OCI-LY1 (cell line): ENCODE data around the gene LECT2.

ENCODE experiments used
- CTCF ChIP-seq: fragments of 200-600 bp; sonication (generic), shearing (Covaris generic); IDR thresholded peaks from 2 replicates; pipeline ENCODE4 v1.5.1; 2017; ENCODE audit warnings: mild to moderate bottlenecking, antibody characterized with exemption, low read length, moderate library complexity, mixed read lengths
- EZH2 ChIP-seq: fragments of 200-600 bp; sonication (generic), shearing (Covaris generic); IDR thresholded peaks from 2 replicates; pipeline ENCODE4 v1.8.0; 2017; ENCODE audit warnings: borderline replicate concordance, mixed run types, mild to moderate bottlenecking, antibody characterized with exemption, low read length, moderate library complexity, mixed read lengths

DNA sequence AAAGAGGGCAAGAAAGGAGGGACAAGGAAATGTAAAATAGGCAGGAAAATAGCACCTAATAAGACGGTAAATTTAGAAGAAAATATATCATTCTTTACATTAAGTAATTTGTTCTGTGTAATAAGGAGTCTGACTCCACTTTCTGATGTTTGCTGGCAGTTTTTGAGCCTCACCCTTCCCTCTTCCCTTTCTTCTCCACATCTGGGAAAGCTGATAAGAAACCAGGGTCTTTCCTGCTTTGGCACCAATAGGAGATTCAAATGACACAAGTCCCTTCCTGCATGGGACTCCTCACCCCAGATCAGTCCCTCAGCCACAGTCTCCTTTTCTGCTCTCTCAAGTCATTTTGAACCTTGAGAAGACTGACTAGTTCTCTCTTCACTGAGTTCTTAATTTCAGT lies 31.2 kb upstream of the LECT2 start:
- no peak for TF ChIP-seq CTCF
- no peak for TF ChIP-seq EZH2
